ENCODE data around the gene SHD. TPM values are rescaled to one million over a fixed set of nuclear protein-coding genes. Genes with fewer than 3 reads are reported as not detected.

The SHD gene
- total RNA-seq, 1 donor from 2014 or later = not detected

DNA sequence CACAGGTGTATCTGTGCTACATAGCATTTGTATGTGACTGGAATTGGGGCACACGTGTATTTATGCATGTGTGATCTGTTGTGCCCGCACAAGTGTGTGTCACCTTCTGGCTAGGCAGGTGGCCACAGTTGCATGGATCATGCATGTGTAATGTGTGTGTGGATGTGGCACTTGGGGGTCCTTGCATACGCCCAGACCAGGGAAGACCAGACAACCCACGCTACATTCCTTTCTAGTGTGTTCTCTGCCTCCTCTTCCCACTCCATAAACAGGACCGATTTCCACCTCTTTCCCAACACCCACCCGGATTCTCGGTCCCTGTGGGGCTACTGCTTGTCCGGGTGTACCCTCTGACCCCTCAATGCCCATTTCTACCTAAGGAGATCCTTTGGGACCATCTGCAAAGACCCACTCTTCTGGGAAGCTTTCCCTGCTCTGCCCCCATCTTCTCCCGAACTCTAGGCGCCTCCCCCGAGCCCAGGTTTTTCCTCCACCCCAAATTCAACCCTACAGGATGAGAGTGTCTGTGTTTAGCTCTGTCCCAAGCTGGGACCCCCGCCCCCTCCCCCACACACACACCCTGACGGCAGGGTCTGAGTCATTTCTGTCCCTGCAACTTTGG, 47.3 kb downstream of the SHD start:
- intact Hi-C loops (cut with micrococcal nuclease) = loop anchor here (5.0 kb wide), 3 partner anchors 131 to 1361 kb away; partner anchors contain the start of gene UBXN6

DNA sequence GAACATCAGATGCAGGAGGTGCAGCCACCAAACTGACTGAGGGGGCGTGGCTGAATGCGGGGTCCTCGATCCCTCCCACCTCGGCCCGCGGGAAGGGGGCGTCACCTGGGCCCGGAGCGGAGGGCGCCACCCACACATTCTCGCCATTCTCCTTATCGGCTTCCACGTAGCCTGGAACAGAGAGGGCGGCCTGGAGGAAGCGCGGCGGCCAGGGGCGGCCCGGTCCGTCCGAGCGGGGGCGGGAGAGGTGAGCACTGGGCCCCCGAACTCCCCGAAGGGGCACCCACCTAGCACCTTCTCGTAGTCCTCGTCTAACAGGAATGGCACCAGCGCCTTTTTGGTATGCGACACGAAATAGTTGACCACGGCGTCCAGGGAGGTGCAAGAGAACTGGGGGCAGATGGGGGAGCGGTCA, 47.8 kb downstream of the SHD start:
- intact Hi-C loops (cut with micrococcal nuclease) = loop anchor here (1.0 to 5.0 kb wide), 4 partner anchors 130 to 1360 kb away; partner anchors contain the start of gene UBXN6

DNA sequence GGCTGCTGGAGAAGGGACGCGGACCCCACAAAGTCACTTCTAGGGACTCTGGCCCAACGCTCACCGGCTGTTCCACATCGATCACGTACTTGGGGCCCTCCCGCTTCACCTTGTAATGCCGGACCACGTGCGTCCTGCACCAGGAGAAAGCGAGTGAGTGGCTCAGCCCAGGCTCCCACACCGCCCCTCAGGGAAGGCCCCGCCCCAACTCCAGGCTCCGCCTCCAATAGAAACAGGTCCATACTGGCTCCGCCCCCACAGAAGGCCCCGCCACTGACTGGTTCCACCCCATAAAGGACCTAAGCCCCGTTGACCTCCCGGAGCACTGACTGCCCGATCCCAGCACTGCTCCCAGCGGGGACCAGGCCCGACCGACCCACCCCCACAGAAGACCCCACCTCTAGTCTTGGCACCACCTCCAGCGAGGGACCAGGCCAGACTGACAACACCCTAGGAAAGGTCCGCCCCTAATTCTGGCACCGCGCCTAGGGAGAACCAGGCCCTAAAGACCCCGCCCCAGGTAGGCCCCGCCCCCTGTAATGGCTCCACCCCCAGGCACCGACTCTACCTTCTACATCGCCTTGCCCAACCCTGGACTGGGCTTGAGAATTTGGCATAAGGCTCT, 48.3 kb downstream of the SHD start:
- intact Hi-C loops (cut with micrococcal nuclease) = loop anchor here (1.0 to 5.0 kb wide), 4 partner anchors 130 to 1360 kb away; partner anchors contain the start of gene UBXN6

DNA sequence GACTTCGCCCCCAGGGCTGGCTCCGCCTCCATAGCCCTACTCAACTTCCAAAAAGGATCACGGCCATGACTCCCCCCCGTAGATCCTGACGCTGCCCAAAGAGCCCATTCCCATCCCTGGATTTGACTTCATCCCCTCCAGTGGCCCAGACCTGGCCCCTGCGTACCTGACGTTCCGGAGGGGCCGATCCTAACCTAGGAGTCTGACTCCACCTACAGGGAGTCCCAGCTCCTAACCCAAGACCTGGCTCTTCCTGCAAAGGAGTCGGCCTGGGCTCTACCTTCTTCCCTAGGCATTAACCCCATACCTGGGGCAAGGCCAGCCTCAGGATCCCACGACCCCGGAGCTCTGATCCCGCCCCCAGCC, 48.8 kb downstream of the SHD start:
- intact Hi-C loops (cut with micrococcal nuclease) = loop anchor here (1.0 to 5.0 kb wide), 13 partner anchors 10 to 1359 kb away; partner anchors contain the start of genes FSD1, MRPL54, SH3GL1 and STAP2

DNA sequence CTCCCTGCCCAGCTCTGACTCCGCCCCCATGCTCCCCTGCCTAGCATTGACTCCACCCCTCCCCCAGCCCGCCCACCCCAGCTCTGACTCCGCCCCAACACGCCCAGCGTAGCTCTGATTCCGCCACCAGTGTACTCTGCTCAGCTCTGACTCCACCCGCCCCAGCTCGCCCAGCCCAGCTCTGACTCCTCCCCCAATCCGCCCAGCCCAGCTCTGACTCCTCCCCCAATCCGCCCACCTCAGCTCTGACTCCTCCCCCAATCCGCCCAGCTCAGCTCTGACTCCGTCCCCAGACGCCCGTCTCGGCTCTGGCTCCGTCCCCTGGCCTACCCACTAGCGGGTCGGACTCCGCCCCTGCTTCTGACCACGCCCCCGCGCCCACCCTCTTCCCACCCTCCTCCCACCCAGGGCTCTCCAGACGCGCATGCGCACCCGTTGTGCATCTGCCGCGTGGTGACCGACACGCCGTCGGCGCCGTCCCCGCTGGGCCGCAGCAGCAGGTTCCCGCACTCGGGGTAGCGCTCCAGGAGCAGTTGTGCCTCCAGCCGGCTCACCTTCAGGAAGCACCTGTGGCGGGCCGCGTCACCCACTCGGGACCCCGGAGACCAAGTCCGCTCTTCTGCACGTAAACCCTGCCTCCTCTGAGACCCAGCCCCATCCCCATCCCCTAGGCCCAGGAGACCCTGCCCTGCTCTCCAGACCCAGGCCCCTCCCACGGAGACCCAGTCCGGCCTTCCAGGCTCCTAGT, 49.4 kb downstream of the SHD start:
- intact Hi-C loops (cut with micrococcal nuclease) = loop anchor here (1.0 to 5.0 kb wide), 12 partner anchors 10 to 1359 kb away; partner anchors contain the start of genes FSD1, MRPL54, SH3GL1 and STAP2

DNA sequence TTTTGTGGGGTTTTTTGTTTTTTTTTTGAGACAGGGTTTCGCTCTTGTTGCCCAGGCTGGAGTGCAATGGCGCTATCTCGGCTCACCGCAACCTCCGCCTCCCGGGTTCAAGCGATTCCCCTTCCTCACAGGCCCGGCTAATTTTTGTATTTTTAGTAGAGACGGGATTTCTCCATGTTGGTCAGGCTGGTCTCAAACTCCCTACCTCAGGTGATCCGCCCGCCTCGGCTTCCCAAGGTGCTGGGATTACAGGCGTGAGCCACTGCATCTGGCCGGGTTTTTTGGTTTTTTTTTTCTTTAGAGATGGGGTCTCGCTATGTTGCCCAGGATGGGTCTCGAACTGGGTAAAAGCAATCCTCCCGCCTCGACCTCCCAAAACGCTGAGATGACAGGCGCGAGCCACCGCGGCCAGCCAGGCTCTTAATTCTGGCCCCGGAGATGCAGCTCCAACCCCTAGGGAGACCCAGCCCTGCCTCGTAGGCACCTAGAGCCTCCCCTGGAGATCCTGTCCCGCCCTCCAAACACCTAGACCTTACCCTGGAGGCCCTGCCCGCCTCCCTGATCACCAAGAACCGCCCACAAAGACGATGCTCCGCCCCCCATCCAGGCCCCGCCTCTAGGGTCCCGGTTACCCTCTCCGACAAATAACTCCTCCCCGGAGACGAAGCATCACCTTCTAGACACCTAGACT, 50.1 kb downstream of the SHD start:
- intact Hi-C loops (cut with micrococcal nuclease) = loop anchor here (1.0 to 5.0 kb wide), 12 partner anchors 9 to 1358 kb away; partner anchors contain the start of genes FSD1, MRPL54, SH3GL1 and STAP2

DNA sequence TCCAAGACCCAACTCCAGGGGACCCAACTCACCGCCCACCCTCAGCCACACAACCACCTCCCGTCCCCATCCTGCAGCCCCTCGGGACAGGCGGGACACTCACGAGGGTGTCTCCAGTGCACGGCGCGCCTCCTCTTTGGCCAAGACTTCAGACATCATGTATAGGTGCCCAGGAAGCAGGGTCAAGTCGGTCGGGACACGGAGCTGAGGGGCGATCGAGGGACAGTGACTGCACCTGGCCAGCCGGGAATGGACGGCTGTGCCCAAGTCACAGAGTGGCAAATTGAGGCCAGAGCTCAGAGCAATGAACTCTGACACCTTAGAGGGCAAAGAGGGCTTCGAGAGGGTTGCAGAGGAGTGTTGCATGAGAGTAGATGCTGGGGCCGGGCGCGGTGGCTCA, 50.8 kb downstream of the SHD start:
- intact Hi-C loops (cut with micrococcal nuclease) = loop anchor here (2.0 to 5.0 kb wide), 5 partner anchors 127 to 1357 kb away; partner anchors contain the start of genes MRPL54 and UBXN6

DNA sequence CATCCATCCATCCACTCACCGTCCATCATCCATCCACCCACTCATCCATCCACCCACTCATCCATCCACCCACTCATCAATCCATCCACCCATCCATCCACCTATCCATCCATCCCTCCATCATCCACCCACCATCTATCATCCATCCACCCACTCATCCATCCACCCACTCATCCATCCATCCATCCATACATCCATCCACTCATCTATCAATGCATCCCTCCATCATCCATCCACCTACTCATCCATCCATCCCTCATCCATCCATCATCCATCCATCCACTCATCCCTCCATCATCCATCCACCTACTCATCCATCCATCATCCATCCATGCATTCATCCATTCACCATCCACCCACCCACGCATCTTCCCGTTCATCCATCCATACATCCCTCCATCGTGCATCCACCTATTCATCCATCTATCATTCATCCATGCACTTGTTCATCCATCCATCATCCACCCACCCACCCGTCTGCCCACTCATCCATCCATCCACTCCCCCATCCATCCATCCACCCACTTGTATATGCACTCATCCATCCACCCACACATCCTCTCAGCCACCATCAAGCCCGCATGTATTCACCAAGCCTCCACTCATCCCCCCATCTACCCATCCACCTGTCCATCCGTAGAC, 56.0 kb downstream of the SHD start:
- intact Hi-C loops (cut with micrococcal nuclease) = no loop called here

DNA sequence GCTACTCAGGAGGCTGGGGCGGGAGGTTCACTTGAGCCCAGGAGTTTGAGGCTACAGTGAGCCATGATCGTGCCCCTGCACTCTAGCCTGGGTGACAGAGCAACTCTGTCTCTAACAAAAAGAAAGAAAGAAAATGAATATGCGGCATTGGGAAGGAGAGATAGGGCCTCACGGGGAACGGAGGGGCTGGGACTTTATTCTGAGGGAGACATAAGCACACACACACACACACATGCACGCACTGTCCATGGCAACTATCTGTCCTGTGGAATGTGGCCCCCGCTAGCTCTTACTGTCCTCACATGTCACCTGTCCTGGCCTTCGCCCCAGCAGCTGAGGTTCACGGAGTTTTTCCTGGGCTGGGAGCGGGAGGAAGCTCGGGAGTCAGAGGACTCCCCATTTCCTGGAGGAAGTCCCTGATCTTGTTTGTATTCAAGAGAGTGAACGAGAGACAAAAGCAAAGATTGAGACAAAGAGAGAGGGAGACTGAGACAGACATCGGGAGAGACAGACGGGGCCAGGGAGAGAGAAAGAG, 58.9 kb downstream of the SHD start:
- intact Hi-C loops (cut with micrococcal nuclease) = loop anchor here (1.0 kb wide), 1 partner anchor 10 kb away; no protein-coding TSS in a partner anchor

DNA sequence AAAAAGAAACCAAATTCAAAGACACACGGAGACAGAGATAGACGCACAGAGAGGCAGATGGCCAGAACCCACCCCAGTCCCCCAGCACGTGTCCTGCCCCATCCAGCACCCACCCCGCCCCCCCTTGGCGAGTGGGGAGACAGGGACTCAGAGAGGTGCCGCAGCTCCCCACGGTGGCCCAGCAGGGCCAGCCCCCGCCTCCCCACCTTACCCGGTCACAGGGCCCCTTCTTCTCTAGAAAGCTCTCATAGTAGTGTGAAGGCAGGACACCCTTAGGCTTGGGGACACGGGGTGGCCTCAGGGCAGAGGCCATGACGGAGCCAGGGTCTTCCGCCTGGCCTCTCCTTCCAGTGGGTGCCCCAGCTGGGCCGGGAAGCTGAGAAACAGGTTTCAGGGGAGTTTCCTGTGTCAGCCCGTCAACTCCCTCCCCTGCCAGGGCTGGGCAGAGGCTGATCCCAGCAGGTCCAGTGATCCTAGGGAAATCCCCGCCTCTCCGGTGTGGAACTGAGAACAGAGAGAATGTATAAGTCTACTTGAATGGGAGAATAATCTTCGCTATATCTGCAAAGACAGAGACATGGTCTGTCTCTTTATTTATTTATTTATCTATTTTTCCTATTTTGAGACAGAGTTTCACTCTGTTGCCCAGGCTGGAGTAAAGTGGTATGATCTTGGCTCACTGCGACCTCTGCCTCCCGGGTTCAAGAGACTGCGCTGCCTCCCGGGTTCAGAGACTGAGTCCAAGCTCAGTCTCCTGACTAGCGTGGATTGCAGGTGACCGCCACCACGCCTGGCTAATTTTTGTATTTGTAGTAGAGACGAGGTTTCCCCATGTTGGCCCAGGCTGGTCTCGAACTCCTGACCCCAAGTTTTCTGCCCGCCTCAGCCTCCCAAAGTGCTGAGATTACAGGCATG, 59.6 kb downstream of the SHD start, which contains the start of gene STAP2:
Gene STAP2, minus strand, starts transcription at position 387 of the 915 bp plus-strand sequence. Its CDS starts 74 bp downstream, at position 313.
- intact Hi-C loops (cut with micrococcal nuclease) = loop anchor here (1.0 kb wide), 1 partner anchor 10 kb away; no protein-coding TSS in a partner anchor

Other genes starting within 250 kb of the SHD start
- 41.6 and 41.8 TPM in 2 replicates for gene ZBTB7A, start 212.4 kb upstream of the SHD start, total RNA-seq
- gene MAP2K2, start 155.1 kb upstream of the SHD start, total RNA-seq = 144 and 156 TPM in 2 replicates
- not detected in 2 replicates for gene CREB3L3, start 125.6 kb upstream of the SHD start, total RNA-seq
- gene SIRT6, start 96.7 kb upstream of the SHD start, total RNA-seq = 49.5 and 49.6 TPM in 2 replicates
- gene ANKRD24, start 96.6 kb upstream of the SHD start, total RNA-seq = 0.63 and 0.69 TPM in 2 replicates
- gene EBI3, start 49.7 kb upstream of the SHD start, total RNA-seq = 27.2 and 28.1 TPM in 2 replicates
- gene YJU2, start 32.2 kb upstream of the SHD start, total RNA-seq = 31.3 and 34.3 TPM in 2 replicates
- gene TMIGD2, start 23.1 kb downstream of the SHD start, total RNA-seq = 33.2 and 34.6 TPM in 2 replicates
- gene FSD1, start 25.3 kb downstream of the SHD start, total RNA-seq = 22.0 and 24.2 TPM in 2 replicates
- 14.8 and 19.1 TPM in 2 replicates for gene STAP2, start 59.6 kb downstream of the SHD start, total RNA-seq
- gene MPND, start 64.3 kb downstream of the SHD start, total RNA-seq = 19.0 and 21.0 TPM in 2 replicates
- 67.8 and 74.3 TPM in 2 replicates for gene SH3GL1, start 121.3 kb downstream of the SHD start, total RNA-seq
- 74.0 and 79.1 TPM in 2 replicates for gene CHAF1A, start 123.4 kb downstream of the SHD start, total RNA-seq
- gene UBXN6, start 178.5 kb downstream of the SHD start, total RNA-seq = 46.3 and 52.0 TPM in 2 replicates
- gene HDGFL2, start 193.0 kb downstream of the SHD start, total RNA-seq = 55.7 and 67.4 TPM in 2 replicates
- not detected in 2 replicates for gene PLIN4, start 239.2 kb downstream of the SHD start, total RNA-seq

All from T-helper 1 cell treated with Interleukin-12 subunit alpha and Interleukin-12 subunit beta and Interleukin-4 antibody, amounts not matched to agents 30 ng/mL and 1 ng/mL, for 36 hours (primary cell).